KOPT-K1 (cell line): ENCODE results near the gene GPR179.

Experiments
- H3K27ac ChIP-seq: fragments of 200-600 bp; sonication (generic); 2 replicates; pipeline ENCODE4 v1.5.1; 2016; ENCODE audit warnings: antibody characterized with exemption, mild to moderate bottlenecking, low read depth, low read length; ENCODE audit not compliant: poor library complexity, severe bottlenecking
- H3K36me3 ChIP-seq: fragments of 200-600 bp; sonication (generic); 2 replicates; pipeline ENCODE4 v1.5.1; 2017; ENCODE audit warnings: antibody characterized with exemption, mild to moderate bottlenecking, low read length, moderate library complexity; ENCODE audit not compliant: insufficient read depth
- H3K9me3 ChIP-seq: fragments of 200-600 bp; sonication (generic); 2 replicates; pipeline ENCODE4 v1.5.1; 2017; ENCODE audit warnings: antibody characterized with exemption, low read length, mild to moderate bottlenecking; ENCODE audit not compliant: insufficient read depth, poor library complexity, severe bottlenecking

GPR179 gene

GRCh38 chr17:38330941-38331411 lies 12.8 kb downstream of the GPR179 start:
- no peaks in the 10 kb centered on the region for H3K9me3 ChIP-seq
- H3K27ac ChIP-seq: no peak overlapping the region
- H3K36me3 ChIP-seq: no peaks in the 10 kb centered on the region

- Histone ChIP-seq H3K9me3 (no peaks in the 10 kb centered on the region), H3K36me3 (no peaks in the 10 kb centered on the region), H3K27ac (no peak overlapping the region)
Observed at GRCh38 chr17:38329808-38330730, 13.7 kb downstream of the GPR179 start.

GRCh38 chr17:38329284-38329683 lies 14.5 kb downstream of the GPR179 start:
- H3K27ac ChIP-seq: no peak overlapping the region
- no peaks in the 10 kb centered on the region for H3K9me3 ChIP-seq
- H3K36me3 ChIP-seq: no peaks in the 10 kb centered on the region

GRCh38 chr17:38328620-38329019 lies 15.1 kb downstream of the GPR179 start:
- H3K27ac ChIP-seq: no peak overlapping the region
- no peaks in the 10 kb centered on the region for H3K9me3 ChIP-seq
- H3K36me3 ChIP-seq: peaks cover 4% of the 10 kb centered on the region

GRCh38 chr17:38327936-38328335 lies 15.8 kb downstream of the GPR179 start:
- Histone ChIP-seq H3K9me3 (no peaks in the 10 kb centered on the region), H3K27ac (no peak overlapping the region), H3K36me3 (peaks cover 10% of the 10 kb centered on the region)

- peaks cover 17% of the 10 kb centered on the region for H3K36me3 ChIP-seq
- peak overlapping the region; percentile 7 for H3K27ac ChIP-seq
- H3K9me3 ChIP-seq: no peaks in the 10 kb centered on the region
Observed at GRCh38 chr17:38326996-38327792, 16.6 kb downstream of the GPR179 start.

GRCh38 chr17:38325221-38325851 lies 18.4 kb downstream of the GPR179 start:
- Histone ChIP-seq H3K27ac (peak overlapping the region; percentile 40), H3K9me3 (no peaks in the 10 kb centered on the region)

GRCh38 chr17:38324772-38325171 lies 19.0 kb downstream of the GPR179 start:
- Histone ChIP-seq H3K36me3 (peaks cover 37% of the 10 kb centered on the region), H3K27ac (peak overlapping the region; percentile 40), H3K9me3 (no peaks in the 10 kb centered on the region)

More at GRCh38 chr17:38325221-38325851, 18.4 kb downstream of the GPR179 start:
- peaks cover 33% of the 10 kb centered on the region for H3K36me3 ChIP-seq

- Histone ChIP-seq H3K9me3 (no peaks in the 10 kb centered on the region), H3K27ac (no peak overlapping the region), H3K36me3 (peaks cover 41% of the 10 kb centered on the region)
Observed at GRCh38 chr17:38324141-38324697, 19.5 kb downstream of the GPR179 start.

GRCh38 chr17:38322897-38323296 lies 20.9 kb downstream of the GPR179 start:
- H3K27ac ChIP-seq: no peak overlapping the region
- H3K36me3 ChIP-seq: peaks cover 42% of the 10 kb centered on the region
- H3K9me3 ChIP-seq: no peaks in the 10 kb centered on the region

- no peaks in the 10 kb centered on the region for H3K9me3 ChIP-seq
- H3K36me3 ChIP-seq: peaks cover 47% of the 10 kb centered on the region
- H3K27ac ChIP-seq: no peak overlapping the region
Observed at GRCh38 chr17:38322156-38322779, 21.5 kb downstream of the GPR179 start.

GRCh38 chr17:38320482-38320881 lies 23.3 kb downstream of the GPR179 start:
- Histone ChIP-seq H3K9me3 (no peaks in the 10 kb centered on the region), H3K27ac (no peak overlapping the region), H3K36me3 (peaks cover 62% of the 10 kb centered on the region)

GRCh38 chr17:38317081-38317480 lies 26.7 kb downstream of the GPR179 start:
- no peak overlapping the region for H3K27ac ChIP-seq
- peaks cover 58% of the 10 kb centered on the region for H3K36me3 ChIP-seq
- no peaks in the 10 kb centered on the region for H3K9me3 ChIP-seq

GRCh38 chr17:38315497-38315896 lies 28.3 kb downstream of the GPR179 start:
- Histone ChIP-seq H3K36me3 (peaks cover 55% of the 10 kb centered on the region), H3K9me3 (no peaks in the 10 kb centered on the region), H3K27ac (no peak overlapping the region)
